H9 (cell line): ENCODE data around the gene FSTL4. TPM values are rescaled to one million over a fixed set of nuclear protein-coding genes. Genes with fewer than 3 reads are reported as not detected.
A peak's percentile ranks its signal among the peaks of the same experiment; 100 is the strongest.

Source experiments
- DNase-seq: peaks from one replicate; pipeline ENCODE4 v3.0.0-alpha.2; 2017
- H2AFZ ChIP-seq: one replicate; pipeline ENCODE4 v1.6.1; 2013; ENCODE audit warnings: mild to moderate bottlenecking, low read length, control low read depth, moderate library complexity
- H2AK5ac ChIP-seq: 2 replicates; pipeline ENCODE4 v1.6.1; 2013; ENCODE audit warnings: low read length, control low read depth, mixed read lengths; ENCODE audit not compliant: insufficient read length
- H2BK120ac ChIP-seq: one replicate; pipeline ENCODE4 v1.6.1; 2013; ENCODE audit warnings: low read depth, mild to moderate bottlenecking, low read length, control low read depth, inconsistent platforms; ENCODE audit not compliant: poor library complexity, severe bottlenecking
- H2BK12ac ChIP-seq: 2 replicates; pipeline ENCODE4 v1.6.1; 2013; ENCODE audit warnings: low read length, control low read depth, mixed read lengths, low read depth; ENCODE audit not compliant: insufficient read length
- H2BK15ac ChIP-seq: 2 replicates; pipeline ENCODE4 v1.6.1; 2013; ENCODE audit warnings: low read depth, low read length, control low read depth
- H2BK20ac ChIP-seq: one replicate; pipeline ENCODE4 v1.6.1; 2013; ENCODE audit warnings: low read depth, mild to moderate bottlenecking, low read length, control low read depth, inconsistent platforms; ENCODE audit not compliant: poor library complexity, severe bottlenecking
- H2BK5ac ChIP-seq: 2 replicates; pipeline ENCODE4 v1.6.1; 2013; ENCODE audit warnings: low read length, control low read depth, mixed read lengths; ENCODE audit not compliant: insufficient read length
- H3K14ac ChIP-seq: 2 replicates; pipeline ENCODE4 v1.6.1; 2013; ENCODE audit warnings: low read length, control low read depth; ENCODE audit not compliant: insufficient read depth
- H3K18ac ChIP-seq: 2 replicates; pipeline ENCODE4 v1.6.1; 2013; ENCODE audit warnings: low read depth, mild to moderate bottlenecking, mixed read lengths, low read length, control low read depth; ENCODE audit not compliant: insufficient read length
- H3K23ac ChIP-seq: 2 replicates; pipeline ENCODE4 v1.6.1; 2013; ENCODE audit warnings: low read length, control low read depth, mixed read lengths, low read depth; ENCODE audit not compliant: insufficient read length
- H3K23me2 ChIP-seq: 2 replicates; pipeline ENCODE4 v1.6.1; 2013; ENCODE audit warnings: low read depth, mild to moderate bottlenecking, mixed read lengths, low read length, control low read depth; ENCODE audit not compliant: insufficient read length, poor library complexity, severe bottlenecking
- H3K27ac ChIP-seq: 2 replicates; pipeline ENCODE4 v1.5.1; 2013; ENCODE audit warnings: low read length, control low read depth, mixed read lengths, low read depth; ENCODE audit not compliant: insufficient read length
- H3K27me3 ChIP-seq: 2 replicates; pipeline ENCODE4 v1.6.1; 2013; ENCODE audit warnings: low read length, control low read depth, inconsistent platforms; ENCODE audit not compliant: insufficient read depth
- H3K4ac ChIP-seq: 2 replicates; pipeline ENCODE4 v1.6.1; 2013; ENCODE audit warnings: low read depth, mild to moderate bottlenecking, control low read depth, inconsistent platforms, low read length, moderate library complexity
- H3K4me1 ChIP-seq: 2 replicates; pipeline ENCODE4 v1.6.1; 2013; ENCODE audit warnings: low read length, control low read depth, inconsistent platforms; ENCODE audit not compliant: insufficient read depth
- H3K4me2 ChIP-seq: 2 replicates; pipeline ENCODE4 v1.6.1; 2013; ENCODE audit warnings: low read length, control low read depth, mixed read lengths; ENCODE audit not compliant: insufficient read length, insufficient read depth
- H3K56ac ChIP-seq: 2 replicates; pipeline ENCODE4 v1.6.1; 2013; ENCODE audit warnings: low read depth, mild to moderate bottlenecking, mixed read lengths, low read length, control low read depth; ENCODE audit not compliant: insufficient read length
- H3K79me1 ChIP-seq: 2 replicates; pipeline ENCODE4 v1.6.1; 2013; ENCODE audit warnings: low read depth, mild to moderate bottlenecking, moderate library complexity, low read length, control low read depth, inconsistent platforms; ENCODE audit not compliant: insufficient read depth, poor library complexity, severe bottlenecking
- H3K79me2 ChIP-seq: 2 replicates; pipeline ENCODE4 v1.6.1; 2013; ENCODE audit warnings: low read length, control low read depth, inconsistent platforms; ENCODE audit not compliant: insufficient read depth
- H3K9ac ChIP-seq: 2 replicates; pipeline ENCODE4 v1.6.1; 2013; ENCODE audit warnings: low read length, control low read depth, mixed read lengths; ENCODE audit not compliant: insufficient read length; ENCODE audit errors: extremely low read depth
- H3K9me3 ChIP-seq: one replicate; pipeline ENCODE4 v1.6.1; 2013; ENCODE audit warnings: low read depth, low read length, inconsistent platforms; ENCODE audit not compliant: control insufficient read depth
- H3T11ph ChIP-seq: one replicate; pipeline ENCODE4 v1.6.1; 2013; ENCODE audit warnings: mild to moderate bottlenecking, low read length, control low read depth, inconsistent platforms
- H4K20me1 ChIP-seq: one replicate; pipeline ENCODE4 v1.6.1; 2013; ENCODE audit not compliant: control insufficient read depth, insufficient read length, insufficient read depth
- H4K5ac ChIP-seq: 2 replicates; pipeline ENCODE4 v1.6.1; 2013; ENCODE audit warnings: low read depth, mild to moderate bottlenecking, mixed read lengths, low read length, control low read depth; ENCODE audit not compliant: insufficient read length
- H4K8ac ChIP-seq: replicated peaks from 2 replicates; pipeline ENCODE4 v1.6.1; 2013; ENCODE audit warnings: low read length, control low read depth, mixed read lengths, low read depth; ENCODE audit not compliant: insufficient read length
- H4K91ac ChIP-seq: 2 replicates; pipeline ENCODE4 v1.6.1; 2013; ENCODE audit warnings: low read depth, mild to moderate bottlenecking, moderate library complexity, mixed read lengths, low read length, control low read depth; ENCODE audit not compliant: insufficient read length
- H3K27ac Mint-ChIP-seq, 3 experiments: 2 replicates in 2 of 3; 3 replicates in 1 of 3; pipeline ENCODE4 v1.8.0; 2020 to 2021; ENCODE audit warnings: mixed read lengths in 3 of 3, mild to moderate bottlenecking in 1 of 3, moderate library complexity in 1 of 3
- H3K27me3 Mint-ChIP-seq: 2 replicates; pipeline ENCODE4 v1.8.0; 2021; ENCODE audit warnings: low read depth, mild to moderate bottlenecking, moderate library complexity, mixed read lengths
- H3K36me3 Mint-ChIP-seq, 3 experiments: 2 replicates in 2 of 3; 3 replicates in 1 of 3; pipeline ENCODE4 v1.8.0; 2020 to 2021; ENCODE audit warnings: low read depth in 3 of 3, mixed read lengths in 3 of 3; ENCODE audit not compliant: insufficient read depth in 1 of 3
- H3K4me1 Mint-ChIP-seq, 2 experiments: 2 replicates each; pipeline ENCODE4 v1.8.0; 2020; ENCODE audit warnings: mixed read lengths in 2 of 2
- H3K4me3 Mint-ChIP-seq, 2 experiments: 2 replicates in 1 of 2; 3 replicates in 1 of 2; pipeline ENCODE4 v1.8.0; 2020 to 2021; ENCODE audit warnings: mild to moderate bottlenecking in 2 of 2, mixed read lengths in 2 of 2, moderate library complexity in 1 of 2
- H3K9me3 Mint-ChIP-seq, 2 experiments: 2 replicates in 1 of 2; 3 replicates in 1 of 2; pipeline ENCODE4 v1.8.0; 2020; ENCODE audit warnings: mild to moderate bottlenecking in 2 of 2, mixed read lengths in 2 of 2, moderate library complexity in 1 of 2
- WGBS: extraction: QIAGEN DNeasy Blood & Tissue Kit; methylation state at CpG from one replicate; pipeline ENCODE4 v1.1.7; 2013; ENCODE audit warnings: missing lambda C conversion rate, low lambda C conversion rate, mixed read lengths; ENCODE audit not compliant: insufficient read length; ENCODE audit errors: extremely low coverage; 5-methylcytosine and 5-hydroxymethylcytosine counted together
- long read RNA-seq: library from polyadenylated mRNA; unstranded; transcript quantifications from one replicate; pipeline ENCODE4 v2.0.0, GENCODE V29; 2020
- total RNA-seq: library from RNA; stranded (reverse); gene quantifications from 2 replicates; pipeline ENCODE4 v1.2.1, GENCODE V29; 2021
- TF ChIP-seq, protein P1 (sequence below): fragments of 200-600 bp; sonication (generic); conservative IDR thresholded peaks from 3 replicates; pipeline ENCODE4 v1.8.0; 2021; ENCODE audit warnings: antibody characterized with exemption, mild to moderate bottlenecking

Gene FSTL4
- total RNA-seq, result 5.7 and 6.0 TPM in 2 replicates
- long read RNA-seq, full-length matches to known transcripts, result 3 of 15 reads
- long read RNA-seq, partial matches to known transcripts, result 1 of 15 reads
- long read RNA-seq, other reads (novel, unspliced or antisense), result 11 of 15 reads

GRCh38 chr5:133612249-133612860, at the start of gene FSTL4:
TSS of gene FSTL4 (minus strand) at chr5:133612541.
- no peaks in the 10 kb centered on the region for H3K79me1 ChIP-seq
- no peak within 1 kb of the TSS for H4K8ac ChIP-seq
- peaks cover 15% of the 10 kb centered on the region for H3K23me2 ChIP-seq
- H3K27me3 ChIP-seq, result peaks cover 26% of the 10 kb centered on the region; the same call in 1 of the 2 replicates
- H3K9me3 ChIP-seq, result no peaks in the 10 kb centered on the region
- H2BK15ac ChIP-seq, result no peak within 1 kb of the TSS
- no peak within 1 kb of the TSS for H3K9ac ChIP-seq
- H3K4me1 ChIP-seq, result no peaks in the 10 kb centered on the region
- TF ChIP-seq, protein P1, sequence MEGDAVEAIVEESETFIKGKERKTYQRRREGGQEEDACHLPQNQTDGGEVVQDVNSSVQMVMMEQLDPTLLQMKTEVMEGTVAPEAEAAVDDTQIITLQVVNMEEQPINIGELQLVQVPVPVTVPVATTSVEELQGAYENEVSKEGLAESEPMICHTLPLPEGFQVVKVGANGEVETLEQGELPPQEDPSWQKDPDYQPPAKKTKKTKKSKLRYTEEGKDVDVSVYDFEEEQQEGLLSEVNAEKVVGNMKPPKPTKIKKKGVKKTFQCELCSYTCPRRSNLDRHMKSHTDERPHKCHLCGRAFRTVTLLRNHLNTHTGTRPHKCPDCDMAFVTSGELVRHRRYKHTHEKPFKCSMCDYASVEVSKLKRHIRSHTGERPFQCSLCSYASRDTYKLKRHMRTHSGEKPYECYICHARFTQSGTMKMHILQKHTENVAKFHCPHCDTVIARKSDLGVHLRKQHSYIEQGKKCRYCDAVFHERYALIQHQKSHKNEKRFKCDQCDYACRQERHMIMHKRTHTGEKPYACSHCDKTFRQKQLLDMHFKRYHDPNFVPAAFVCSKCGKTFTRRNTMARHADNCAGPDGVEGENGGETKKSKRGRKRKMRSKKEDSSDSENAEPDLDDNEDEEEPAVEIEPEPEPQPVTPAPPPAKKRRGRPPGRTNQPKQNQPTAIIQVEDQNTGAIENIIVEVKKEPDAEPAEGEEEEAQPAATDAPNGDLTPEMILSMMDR, result peak; percentile 18; the same call in 2 of the 3 replicates
- H3K4ac ChIP-seq, result no peak within 1 kb of the TSS
- H3K27ac ChIP-seq, result no peak within 1 kb of the TSS
- H2AFZ ChIP-seq, result no peak within 1 kb of the TSS
- DNase-seq, result peak; percentile 75
- H3K79me2 ChIP-seq, result no peaks in the 10 kb centered on the region
- H2AK5ac ChIP-seq, result no peak within 1 kb of the TSS
- H3K36me3 Mint-ChIP-seq, result no peaks in the 10 kb centered on the region
- no peak within 1 kb of the TSS for H3K23ac ChIP-seq
- no peak within 1 kb of the TSS for H3T11ph ChIP-seq
- H4K5ac ChIP-seq, result no peak within 1 kb of the TSS
- H3K4me3 Mint-ChIP-seq, result peak within 1 kb of the TSS; percentile 60 to 81
- H4K20me1 ChIP-seq, result no peaks in the 10 kb centered on the region
- H2BK5ac ChIP-seq, result no peak within 1 kb of the TSS
- peak within 1 kb of the TSS; percentile 82 for H3K4me2 ChIP-seq
- no peak within 1 kb of the TSS for H3K18ac ChIP-seq
- no peak within 1 kb of the TSS for H2BK120ac ChIP-seq
- no peak within 1 kb of the TSS for H3K14ac ChIP-seq
- H3K9me3 Mint-ChIP-seq, result no peaks in the 10 kb centered on the region
- WGBS, result no CpG with 5 or more reads among the region's 74 CpGs
- H3K4me1 Mint-ChIP-seq, result peaks cover 16 to 17% of the 10 kb centered on the region in 2 experiments
- H2BK12ac ChIP-seq, result no peak within 1 kb of the TSS
- H4K91ac ChIP-seq, result no peak within 1 kb of the TSS
- peaks cover 75% of the 10 kb centered on the region for H3K27me3 Mint-ChIP-seq
- H3K56ac ChIP-seq, result no peak within 1 kb of the TSS
- H3K27ac Mint-ChIP-seq, result no peak within 1 kb of the TSS; a peak in 1 of 7 replicates
- H2BK20ac ChIP-seq, result no peak within 1 kb of the TSS
